Vagina (tissue), 2 donors: ENCODE data around the gene UCK1.
"Not testable (repeated sequence)": the region's sequence is repeated elsewhere in the genome, so short reads cannot be mapped to it uniquely, and the experiment has no call there.

Experiments used
- CTCF ChIP-seq, 3 experiments: fragments of 450-650 bp in 2 of 3; fragments of 200-600 bp in 1 of 3; sonication (generic) in 1 of 3; IDR thresholded peaks; one replicate each; pipeline ENCODE4 v1.5.1; 2017 to 2019; ENCODE audit warnings: antibody characterized with exemption in 3 of 3, mild to moderate bottlenecking in 2 of 3, moderate library complexity in 2 of 3
- POLR2A ChIP-seq, 2 donors: fragments of 450-650 bp; IDR thresholded peaks; one replicate each; pipeline ENCODE4 v1.6.1; 2017; ENCODE audit warnings: antibody characterized with exemption in 2 of 2, mild to moderate bottlenecking in 2 of 2, moderate library complexity in 2 of 2

DNA sequence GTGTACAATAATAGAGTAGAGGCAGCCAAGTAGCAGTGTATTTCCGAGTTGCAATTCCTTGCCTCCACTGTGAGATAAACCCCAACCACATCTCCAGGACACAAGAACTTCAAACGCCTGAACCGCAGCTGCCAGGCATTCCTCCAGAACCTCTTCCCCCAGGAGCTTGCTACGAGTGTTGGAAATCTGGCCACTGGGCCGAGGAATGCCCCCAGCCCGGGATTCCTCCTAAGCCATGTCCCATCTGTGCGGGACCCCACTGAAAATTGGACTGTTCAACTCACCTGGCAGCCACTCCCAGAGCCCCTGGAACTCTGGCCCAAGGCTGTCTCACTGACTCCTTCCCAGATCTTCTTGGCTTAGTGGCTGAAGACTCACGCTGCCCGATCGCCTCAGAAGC lies 18.1 kb upstream of the UCK1 start:
- TF ChIP-seq CTCF, POLR2A (IDR thresholded peaks at IDR 0.05): not testable (repeated sequence)
